A549 (cell line): ENCODE results near the gene BIRC7. TPM values are rescaled to one million over a fixed set of nuclear protein-coding genes. Genes with fewer than 3 reads are reported as not detected.

Source experiments
- ATAC-seq, 2 experiments: fragments of 200-7000 bp in 1 of 2; fragments of >200 bp in 1 of 2; cut with Nextera tagmentation in 1 of 2; cut with Tn5 transposase in 1 of 2; 3 replicates each; pipeline versions ENCODE4 v1.8.0 to v1.9.1; 2018 to 2020; ENCODE audit warnings: mild to moderate bottlenecking in 1 of 2, moderate library complexity in 1 of 2
- CTCF ChIA-PET: fragments of 300-600 bp; sonication (Branson Sonifier 250); formaldehyde crosslinking; extraction: SDS; loops from one replicate; lab custom pipeline; 2021; ENCODE audit warnings: antibody characterized with exemption, inconsistent platforms; lab: Yijun Ruan, JAX
- POLR2A ChIA-PET: fragments of 350-600 bp; formaldehyde crosslinking; extraction: SDS; loops from one replicate; lab custom pipeline; 2021; ENCODE audit warnings: antibody characterized with exemption, inconsistent platforms; lab: Yijun Ruan, JAX
- DNase-seq, 2 experiments: peaks; one replicate each; pipeline versions ENCODE4 v3.0.0 to v3.0.0-alpha.2; 2011 to 2016; ENCODE audit warnings: low read depth in 1 of 2, low spot score in 1 of 2
- FAIRE-seq: peaks from 2 replicates; lab custom pipeline; 2011; peaks lifted over from hg19 to GRCh38; lab: Jason Lieb, UNC
- H3K27ac ChIP-seq, 2 experiments: fragments of >200 bp; sonication (Bioruptor Twin); formaldehyde crosslinking; 3 replicates each; pipeline ENCODE4 v1.5.1; 2016 to 2017
- H3K4me1 ChIP-seq: fragments of >200 bp; sonication (Bioruptor Twin); formaldehyde crosslinking; 3 replicates; pipeline ENCODE4 v1.6.1; 2016
- H3K4me2 ChIP-seq: fragments of >200 bp; sonication (Bioruptor Twin); formaldehyde crosslinking; 3 replicates; pipeline ENCODE4 v1.6.1; 2016
- H3K4me3 ChIP-seq: fragments of >200 bp; sonication (Bioruptor Twin); formaldehyde crosslinking; 3 replicates; pipeline ENCODE4 v1.5.1; 2016
- H3K9me3 ChIP-seq: fragments of >200 bp; sonication (Bioruptor Twin); formaldehyde crosslinking; 3 replicates; pipeline ENCODE4 v1.6.1; 2016
- BHLHE40 ChIP-seq: IDR thresholded peaks from 2 replicates; pipeline ENCODE4 v1.6.1; 2012; ENCODE audit warnings: low read depth, low read length, inconsistent platforms
- CBX8 ChIP-seq: fragments of 200-600 bp; sonication (generic); IDR thresholded peaks from 2 replicates; pipeline ENCODE4 v1.6.1; 2016
- CHD2 ChIP-seq: fragments of 150-350 bp; IDR thresholded peaks from 2 replicates; pipeline ENCODE4 v1.6.1; 2014; ENCODE audit warnings: low read length; ENCODE audit not compliant: partially characterized antibody
- FOSB ChIP-seq: fragments of 250-450 bp; sonication (Bioruptor Pico); IDR thresholded peaks from 2 replicates; pipeline ENCODE4 v1.5.0; 2020; ENCODE audit warnings: mild to moderate bottlenecking, moderate library complexity
- HOXA7 ChIP-seq: fragments of 250-450 bp; sonication (Bioruptor Pico); IDR thresholded peaks from 2 replicates; pipeline ENCODE4 v1.5.0; 2020; ENCODE audit warnings: mild to moderate bottlenecking, moderate library complexity
- KDM1A ChIP-seq: fragments of 200-600 bp; sonication (generic); IDR thresholded peaks from 2 replicates; pipeline ENCODE4 v1.6.1; 2016; ENCODE audit warnings: low read depth, mild to moderate bottlenecking
- KDM5A ChIP-seq: fragments of 200-600 bp; sonication (generic); IDR thresholded peaks from 2 replicates; pipeline ENCODE4 v1.6.1; 2016; ENCODE audit warnings: antibody characterized with exemption, mild to moderate bottlenecking
- MAX ChIP-seq: IDR thresholded peaks from 2 replicates; pipeline ENCODE4 v1.6.1; 2012
- MAZ ChIP-seq: fragments of 150-350 bp; IDR thresholded peaks from 2 replicates; pipeline ENCODE4 v1.6.1; 2014; ENCODE audit warnings: antibody characterized with exemption, low read depth, low read length, borderline replicate concordance
- NPAS2 ChIP-seq: fragments of 250-450 bp; sonication (Bioruptor Pico); IDR thresholded peaks from 2 replicates; pipeline ENCODE4 v1.8.0; 2022; ENCODE audit warnings: mild to moderate bottlenecking, moderate library complexity, borderline replicate concordance
- RCOR1 ChIP-seq: fragments of 150-350 bp; IDR thresholded peaks from 2 replicates; pipeline ENCODE4 v1.6.1; 2014; ENCODE audit warnings: antibody characterized with exemption, low read length, low read depth
- ZSCAN20 ChIP-seq: fragments of 250-450 bp; sonication (Bioruptor Pico); IDR thresholded peaks from 2 replicates; pipeline ENCODE4 v1.8.0; 2022; ENCODE audit warnings: mild to moderate bottlenecking, moderate library complexity
- WGBS: methylation state at CpG from one replicate; pipeline ENCODE4 v1.1.6; 2017; ENCODE audit errors: missing lambda C conversion rate; 5-methylcytosine and 5-hydroxymethylcytosine counted together
- polyA plus RNA-seq, 4 experiments: library from polyadenylated mRNA; depleted of rRNA in 3 of 4; stranded (reverse); fragments of >200 nt; fragmentation: RNase III in 1 of 4; extraction: RNeasy Plus Mini Kit Qiagen cat#74134 plus additional on column Dnase treatment in 1 of 4; gene quantifications; 2 replicates in 3 of 4; 3 replicates in 1 of 4; pipeline ENCODE4 v1.2.3, GENCODE V29; 2011 to 2017
- TF ChIP-seq, protein P1 (sequence below): IDR thresholded peaks from 2 replicates; pipeline ENCODE4 v1.6.1; 2012

The BIRC7 gene
- polyA plus RNA-seq, 2 of the 4 experiments (the other 2 are of a cell fraction), result 0.63 to 4.9 TPM

DNA sequence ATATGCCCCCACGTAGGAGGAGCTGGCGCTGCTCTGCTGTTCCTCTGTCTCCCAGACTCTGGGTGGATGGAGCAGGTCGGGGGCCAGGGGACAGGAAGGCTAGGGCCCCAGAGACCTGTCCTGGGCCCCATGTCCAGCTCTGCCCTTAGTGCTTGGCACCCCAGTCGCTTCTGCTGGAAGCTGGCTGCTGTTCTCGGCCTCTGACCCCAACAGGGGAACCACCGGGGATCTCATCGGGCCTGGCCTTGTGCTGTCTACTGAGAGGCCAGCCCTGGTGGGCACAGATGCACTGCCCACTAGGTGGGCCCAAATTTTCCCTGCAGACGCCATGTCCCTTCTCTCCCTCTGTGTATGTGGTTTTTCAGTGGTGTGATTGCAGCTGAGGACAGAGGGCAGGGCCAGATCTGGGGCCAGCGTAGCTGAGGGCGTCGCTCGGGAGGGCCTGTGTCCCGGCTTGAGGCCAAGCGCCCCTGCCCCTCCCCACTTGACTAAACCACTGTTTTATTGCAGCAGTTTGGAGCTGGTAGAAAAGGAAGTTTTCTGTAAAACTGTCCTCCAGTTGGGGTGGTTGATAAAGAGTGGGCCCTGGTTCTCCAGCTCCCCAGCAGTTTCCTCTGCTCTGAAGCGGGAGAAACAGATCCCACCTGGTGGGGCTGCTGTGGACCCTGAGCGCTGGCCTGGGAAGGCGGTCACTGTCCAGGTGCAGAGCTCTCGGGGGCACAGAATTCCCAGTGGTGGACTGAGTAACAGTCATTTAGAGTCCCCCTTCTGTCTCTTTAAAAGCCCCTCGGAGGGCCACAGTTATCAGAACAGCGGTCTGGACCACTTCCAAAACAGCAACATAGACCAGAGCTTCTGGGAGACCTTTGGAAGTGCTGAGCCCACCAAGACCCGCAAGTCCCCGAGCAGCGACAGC lies 51.3 kb downstream of the BIRC7 start:
- no peak for TF ChIP-seq MAZ
- TF ChIP-seq FOSB, result no peak
- TF ChIP-seq, protein P1, sequence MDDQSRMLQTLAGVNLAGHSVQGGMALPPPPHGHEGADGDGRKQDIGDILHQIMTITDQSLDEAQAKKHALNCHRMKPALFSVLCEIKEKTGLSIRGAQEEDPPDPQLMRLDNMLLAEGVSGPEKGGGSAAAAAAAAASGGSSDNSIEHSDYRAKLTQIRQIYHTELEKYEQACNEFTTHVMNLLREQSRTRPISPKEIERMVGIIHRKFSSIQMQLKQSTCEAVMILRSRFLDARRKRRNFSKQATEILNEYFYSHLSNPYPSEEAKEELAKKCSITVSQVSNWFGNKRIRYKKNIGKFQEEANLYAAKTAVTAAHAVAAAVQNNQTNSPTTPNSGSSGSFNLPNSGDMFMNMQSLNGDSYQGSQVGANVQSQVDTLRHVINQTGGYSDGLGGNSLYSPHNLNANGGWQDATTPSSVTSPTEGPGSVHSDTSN, result no peak
- 91% methylated on average over 20 of the region's 23 CpGs for WGBS
- CTCF ChIA-PET, result interaction anchor here (0.8 to 30.4 kb wide), 9 partner anchors 9 to 62 kb away, joined by 3 to 401 read pairs (median 3); no protein-coding TSS in a partner anchor
- Histone ChIP-seq H3K4me1 (peaks cover 9% of the 10 kb centered on the region; the same call in 2 of the 3 replicates), H3K9me3 (no peaks in the 10 kb centered on the region), H3K4me3 (no peak overlapping the region), H3K4me2 (no peak overlapping the region), H3K27ac (no peak overlapping the region)
- POLR2A ChIA-PET, result no interaction called here
- FAIRE-seq (no peak), ATAC-seq (no peak), DNase-seq (no peak)

GRCh38 chr20:63287697-63288580 lies 52.2 kb downstream of the BIRC7 start:
- WGBS, result 93% methylated on average over 45 of the region's 55 CpGs
- FAIRE-seq, result no peak
- no peaks in the 10 kb centered on the region for H3K9me3 ChIP-seq

GRCh38 chr20:63288581-63289251 lies 53.0 kb downstream of the BIRC7 start:
- WGBS, result 94% methylated on average over 18 of the region's 28 CpGs
- ChIA-PET POLR2A (no interaction called here), CTCF (interaction anchor here (1.0 to 30.4 kb wide), 4 partner anchors 9 to 63 kb away, joined by 3 to 401 read pairs (median 24); no protein-coding TSS in a partner anchor)
- Histone ChIP-seq H3K9me3 (no peaks in the 10 kb centered on the region), H3K4me3 (no peak overlapping the region), H3K4me1 (peaks cover 13% of the 10 kb centered on the region; the same call in 2 of the 3 replicates), H3K27ac (no peak overlapping the region), H3K4me2 (no peak overlapping the region)
- FAIRE-seq, result no peak
- TF ChIP-seq CHD2, result no peak
- no peak for TF ChIP-seq RCOR1
- no peak for TF ChIP-seq HOXA7
- no peak for TF ChIP-seq KDM1A
- TF ChIP-seq NPAS2 (CRISPR knock-in tag), result no peak
- no peak for TF ChIP-seq CBX8
- ATAC-seq, result no peak
- no peak for DNase-seq

More at GRCh38 chr20:63287697-63288580, 52.2 kb downstream of the BIRC7 start:
- CTCF ChIA-PET, result interaction anchor here (0.8 to 30.4 kb wide), 7 partner anchors 10 to 62 kb away, joined by 3 to 401 read pairs (median 3); no protein-coding TSS in a partner anchor
- Histone ChIP-seq H3K4me1 (peaks cover 9% of the 10 kb centered on the region; the same call in 2 of the 3 replicates), H3K27ac (no peak overlapping the region), H3K4me2 (no peak overlapping the region)
- POLR2A ChIA-PET, result no interaction called here
- ATAC-seq, result no peak
- TF ChIP-seq ZSCAN20 (CRISPR knock-in tag) (no peak), MAX (no peak), BHLHE40 (no peak), KDM5A (no peak)
- TF ChIP-seq, all 56 proteins: peak for 0
- DNase-seq, result no peak
- no peak overlapping the region for H3K4me3 ChIP-seq
